HG02870 (cell line): ENCODE measurements around the gene ANKRD6.

Experiments used
- ATAC-seq: cut with Tn5 transposase; IDR thresholded peaks from one replicate; pipeline ENCODE4 v1.9.1; 2021; ENCODE audit warnings: mild to moderate bottlenecking, moderate library complexity; ENCODE audit not compliant: unreplicated experiment

The ANKRD6 gene

DNA sequence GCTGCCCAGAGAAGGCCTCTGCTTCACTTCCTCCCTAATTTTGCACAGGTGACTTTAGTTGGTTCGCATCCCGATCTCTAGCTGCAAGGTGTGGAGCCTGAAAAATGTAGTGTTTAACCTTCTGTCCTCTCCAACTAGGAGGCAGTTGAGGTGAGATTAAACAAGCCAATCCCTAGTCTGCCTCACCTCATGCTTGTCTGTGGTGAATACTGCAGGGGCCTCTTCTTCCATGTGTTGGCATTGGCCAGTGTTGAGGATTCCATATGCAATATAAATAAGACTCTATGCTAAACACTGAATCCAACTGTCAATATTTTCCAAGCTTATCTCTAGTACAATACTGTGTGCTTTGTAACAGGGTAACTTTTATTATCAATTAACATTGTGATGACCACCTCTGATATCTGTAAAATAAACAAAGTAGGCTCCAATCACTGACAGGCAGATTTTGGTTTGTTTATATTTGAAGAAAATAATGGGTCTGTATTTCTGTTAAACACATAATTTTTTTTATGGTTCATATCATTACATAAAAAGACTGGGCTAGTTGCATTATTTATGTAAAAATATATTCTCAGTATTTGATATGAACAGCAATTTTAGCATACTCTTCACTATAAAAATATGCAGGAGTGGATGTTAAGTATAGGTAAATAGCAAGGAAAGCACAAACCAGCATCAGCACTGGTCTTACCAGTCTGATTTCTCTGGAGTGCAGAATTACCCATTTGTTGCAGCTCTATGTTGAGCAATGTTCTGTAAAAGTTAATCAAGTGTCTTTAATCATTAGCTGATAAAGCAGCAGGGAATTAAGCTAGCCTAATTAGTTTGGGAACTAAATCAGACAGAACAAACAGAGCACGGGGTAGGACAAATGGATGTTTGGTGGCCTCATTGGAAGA, 74.0 kb downstream of the ANKRD6 start:
- no peak for ATAC-seq

DNA sequence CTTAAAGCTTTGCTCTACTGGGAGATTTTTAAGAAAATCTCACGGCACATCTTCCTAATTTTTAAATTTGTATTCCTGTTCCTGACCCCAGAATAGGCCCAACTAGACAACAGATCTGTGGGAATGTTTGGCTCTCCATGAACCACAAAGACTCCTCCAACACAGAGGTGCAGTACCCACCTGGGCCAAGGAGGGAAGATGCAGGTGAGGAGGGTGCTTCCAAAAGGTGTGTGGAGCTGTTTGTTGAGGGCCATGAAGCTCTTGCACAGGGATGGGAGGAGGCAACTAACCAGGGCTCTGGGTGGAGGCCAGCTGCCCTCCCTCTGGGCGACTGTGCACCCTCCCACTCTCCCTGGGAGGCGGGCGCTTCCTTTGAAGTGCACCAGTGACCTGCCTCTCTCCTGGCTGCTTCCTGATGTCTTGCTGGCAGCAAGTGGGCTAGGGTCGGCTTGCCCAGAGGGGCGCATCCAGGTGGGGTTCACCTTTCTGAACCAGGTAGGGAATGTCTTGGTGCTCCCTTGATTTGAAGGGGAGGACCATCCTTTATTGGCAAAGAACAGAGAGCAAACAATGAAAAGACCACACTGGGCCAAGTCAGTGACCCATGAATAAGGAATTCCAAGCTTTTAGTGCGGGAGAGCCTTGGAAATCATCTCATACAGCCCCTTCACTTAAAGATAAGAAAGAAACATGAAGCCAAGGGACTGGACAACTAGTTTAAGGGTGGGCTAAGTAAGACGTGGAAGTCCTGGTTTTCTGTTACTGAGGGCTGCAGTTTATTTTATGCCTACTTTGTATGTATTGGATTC, 76.0 kb downstream of the ANKRD6 start:
- ATAC-seq = no peak

DNA sequence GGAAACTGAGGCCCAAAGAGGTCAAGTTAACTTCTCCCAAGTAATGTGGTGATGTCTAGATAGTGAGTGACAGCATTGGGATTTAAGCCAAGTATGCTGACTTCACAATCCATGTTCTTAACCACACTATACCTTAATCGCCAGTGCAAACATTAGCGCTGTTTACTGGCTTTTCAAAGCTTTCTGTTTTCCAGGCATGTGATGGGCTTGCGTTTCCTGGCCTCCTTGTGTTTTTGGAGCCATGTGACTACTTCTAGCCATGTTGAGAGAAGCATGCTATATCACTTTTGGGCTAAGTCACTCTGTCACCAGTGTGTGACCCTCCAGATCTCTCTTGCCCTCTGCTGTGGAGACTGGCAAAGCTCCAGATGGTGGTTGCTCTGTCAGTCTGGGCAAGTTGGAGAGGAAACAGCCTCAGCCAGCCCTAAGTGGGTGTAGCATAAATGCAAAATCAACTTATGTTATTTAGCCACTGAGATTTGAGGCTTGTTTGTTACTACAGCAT, 76.9 kb downstream of the ANKRD6 start:
- no peak for ATAC-seq

- no peak for ATAC-seq
Measured at GRCh38 chr6:89510393-89510792, 77.4 kb downstream of the ANKRD6 start.

DNA sequence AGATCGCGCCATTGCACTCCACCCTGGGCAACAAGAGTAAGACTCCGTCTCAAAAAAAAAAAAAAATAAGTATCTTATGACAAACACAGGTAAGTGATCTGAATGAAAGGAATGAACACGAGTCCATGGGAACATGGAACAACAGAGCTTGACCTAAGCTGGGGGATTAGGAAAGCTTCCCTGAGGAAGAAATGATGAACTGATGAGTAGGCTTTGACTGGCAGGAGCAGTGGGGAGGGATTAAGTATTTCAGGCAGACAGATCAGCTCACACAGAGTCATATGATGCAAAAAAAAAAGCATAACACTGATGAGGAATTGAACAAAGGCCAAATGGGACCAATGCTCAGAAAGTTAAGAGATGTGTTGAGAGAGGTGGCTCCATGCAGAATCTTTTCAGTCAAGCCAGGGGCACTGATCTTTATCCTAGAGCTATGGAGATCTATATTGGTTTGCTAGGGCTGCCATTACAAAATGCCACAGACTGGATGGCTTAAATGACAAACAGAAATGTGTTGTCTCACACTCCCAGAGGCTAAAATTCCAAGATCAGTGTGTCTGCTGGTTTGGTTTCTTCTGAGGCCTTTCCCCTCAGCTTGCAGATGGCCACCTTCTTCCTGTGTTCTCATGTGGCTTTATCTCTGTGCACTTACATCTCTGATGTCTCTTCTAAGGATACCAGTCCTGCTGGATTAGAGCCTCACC, 85.6 kb downstream of the ANKRD6 start:
- ATAC-seq = no peak

GRCh38 chr6:89520736-89521135, 87.8 kb downstream of the ANKRD6 start:
- no peak for ATAC-seq

- no peak for ATAC-seq
Measured at GRCh38 chr6:89522778-89523177, 89.8 kb downstream of the ANKRD6 start.

GRCh38 chr6:89525786-89526562, 93.0 kb downstream of the ANKRD6 start:
- no peak for ATAC-seq

- ATAC-seq = no peak
Measured at GRCh38 chr6:89526563-89526869, 93.6 kb downstream of the ANKRD6 start.

DNA sequence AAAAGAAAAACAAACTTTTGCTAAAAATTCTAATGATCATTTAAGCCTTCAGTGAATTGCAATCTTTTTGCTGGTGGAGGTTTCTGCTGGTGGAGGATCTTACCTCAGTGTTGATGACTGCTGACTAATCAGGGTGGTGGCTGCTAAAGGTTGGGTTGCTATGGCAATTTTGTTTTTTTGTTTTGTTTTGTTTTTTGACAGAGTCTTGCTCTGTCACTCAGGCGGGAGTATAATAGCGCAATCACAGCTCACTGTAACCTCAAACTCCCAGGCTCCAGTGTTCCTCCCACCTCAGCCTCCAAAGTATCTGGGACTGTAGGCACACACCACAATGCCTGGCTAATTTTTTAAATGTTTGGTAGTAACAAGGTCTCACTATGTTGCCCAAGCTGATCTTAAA, 94.7 kb downstream of the ANKRD6 start:
- no peak for ATAC-seq

GRCh38 chr6:89528866-89529265, 95.9 kb downstream of the ANKRD6 start:
- ATAC-seq = no peak

DNA sequence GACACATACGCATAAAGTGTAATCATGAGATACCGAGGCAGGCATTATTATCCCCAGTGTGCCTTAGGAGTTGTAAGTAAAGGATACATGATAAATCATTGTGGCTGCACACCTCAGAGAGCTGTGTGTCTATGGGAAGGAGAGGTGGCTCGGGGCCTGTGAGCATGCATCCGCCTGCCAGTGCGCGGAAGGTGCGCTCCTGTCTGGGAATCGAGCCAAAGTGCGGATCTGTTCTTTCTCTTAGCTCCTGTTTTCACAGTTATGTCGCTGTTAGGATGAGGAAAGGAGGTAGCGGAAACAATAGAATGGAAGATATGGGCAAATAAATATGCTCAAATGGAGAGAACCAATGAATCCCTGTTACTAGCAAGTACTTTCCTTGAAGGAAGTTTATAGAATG, 98.0 kb downstream of the ANKRD6 start:
- no peak for ATAC-seq

DNA sequence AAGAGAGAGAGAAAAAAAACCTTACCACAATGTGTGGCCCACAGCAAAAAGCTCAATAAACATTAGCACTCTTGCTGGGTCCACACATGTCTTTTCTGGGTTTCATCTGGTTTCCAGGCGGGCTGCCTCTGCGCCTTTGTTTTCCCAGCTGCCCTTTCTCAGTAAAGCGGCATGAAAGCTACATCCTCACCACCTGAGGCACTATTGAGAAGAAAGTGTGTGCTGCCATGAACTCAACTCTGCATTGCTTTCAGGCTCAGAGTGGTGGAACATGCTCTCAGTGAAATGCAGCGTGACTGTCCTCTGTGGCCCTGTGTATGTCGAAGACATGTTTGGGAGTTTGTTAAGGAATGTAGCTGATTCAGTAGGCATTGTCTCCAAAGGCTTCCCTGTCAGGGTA, 103.3 kb downstream of the ANKRD6 start:
- no peak for ATAC-seq

DNA sequence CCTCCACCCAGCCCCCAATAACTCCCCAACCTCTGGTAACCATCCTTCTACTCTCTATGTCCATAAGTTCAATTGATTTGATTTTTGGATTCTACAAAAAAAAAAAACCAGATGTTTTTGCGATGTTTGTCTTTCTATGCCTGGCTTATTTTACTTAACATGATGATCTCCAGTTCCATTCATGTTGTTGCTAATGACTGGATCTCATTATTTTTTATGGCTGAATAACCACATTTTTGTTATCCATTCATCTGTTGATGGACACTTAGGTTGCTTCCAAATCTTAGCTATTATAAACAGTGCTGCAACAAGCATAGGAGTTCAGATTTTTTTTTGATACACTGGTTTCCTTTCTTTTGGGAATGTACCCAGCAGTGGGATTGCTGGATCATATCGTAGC, 106.8 kb downstream of the ANKRD6 start:
- no peak for ATAC-seq

- ATAC-seq = no peak
Measured at GRCh38 chr6:89542081-89542857, 109.3 kb downstream of the ANKRD6 start.

DNA sequence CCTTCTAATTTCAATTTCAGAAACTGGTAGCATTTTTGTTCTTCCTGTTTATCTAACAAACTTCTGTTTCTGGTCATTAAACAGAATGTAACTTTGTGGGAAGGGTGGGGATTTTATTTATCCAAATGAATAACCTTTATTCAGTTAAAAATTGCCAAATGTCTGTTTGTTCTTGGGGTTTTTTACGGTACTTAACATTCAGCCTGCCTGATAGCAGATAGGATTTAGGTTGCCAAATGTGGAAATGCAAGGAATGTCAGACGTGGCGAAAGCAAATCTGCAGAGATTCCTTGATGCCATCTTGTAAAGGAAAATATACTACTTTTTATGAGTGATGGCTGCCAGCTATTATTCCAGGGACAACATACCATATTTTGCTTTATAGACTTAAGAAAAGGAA, 109.9 kb downstream of the ANKRD6 start:
- no peak for ATAC-seq

- no peak for ATAC-seq
Measured at GRCh38 chr6:89547281-89547680, 114.3 kb downstream of the ANKRD6 start.

DNA sequence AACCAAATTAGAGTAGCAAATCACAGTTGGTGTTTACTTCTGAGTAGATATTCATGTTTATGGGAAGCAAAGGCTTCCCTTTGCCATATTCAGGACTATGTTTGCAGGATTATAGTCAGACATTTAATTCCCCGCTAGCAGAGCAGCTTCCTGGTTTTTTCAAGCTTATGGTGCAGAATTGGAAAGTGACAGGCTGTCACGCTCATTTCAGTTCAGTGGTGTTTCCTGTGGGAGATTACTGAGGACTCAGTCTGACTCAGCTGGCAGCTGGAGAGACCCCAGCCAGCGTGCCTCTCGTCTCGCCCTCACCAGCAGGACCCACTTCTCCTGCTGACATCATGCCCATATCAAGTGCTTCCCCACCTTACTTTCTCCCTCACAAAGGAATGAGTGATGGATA, 120.5 kb downstream of the ANKRD6 start:
- no peak for ATAC-seq

- no peak for ATAC-seq
Measured at GRCh38 chr6:89554106-89554505, 121.2 kb downstream of the ANKRD6 start.

GRCh38 chr6:89555031-89555430, 122.1 kb downstream of the ANKRD6 start:
- ATAC-seq = no peak
